ENCODE data around the gene CCSAP.

DNA sequence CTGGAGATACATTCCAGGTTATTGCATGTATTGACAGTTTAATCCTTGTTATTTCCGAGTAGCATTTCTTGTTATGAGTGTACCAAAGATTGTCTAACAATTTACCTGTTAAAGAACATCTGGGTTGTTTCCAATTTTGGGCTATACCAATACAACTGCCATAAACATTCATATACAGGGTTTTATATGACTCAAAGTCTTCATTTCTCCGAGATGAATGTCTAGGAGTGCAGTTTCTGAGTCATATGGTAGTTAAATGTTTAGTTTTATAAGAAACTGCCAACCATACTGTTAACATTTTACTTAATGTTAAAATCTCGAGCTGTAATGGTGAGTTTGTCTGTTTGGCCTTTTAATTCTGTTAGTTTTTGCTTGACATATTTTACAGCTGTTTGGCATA is 61.9 kb downstream of the CCSAP start:
- TF ChIP-seq, protein P1, sequence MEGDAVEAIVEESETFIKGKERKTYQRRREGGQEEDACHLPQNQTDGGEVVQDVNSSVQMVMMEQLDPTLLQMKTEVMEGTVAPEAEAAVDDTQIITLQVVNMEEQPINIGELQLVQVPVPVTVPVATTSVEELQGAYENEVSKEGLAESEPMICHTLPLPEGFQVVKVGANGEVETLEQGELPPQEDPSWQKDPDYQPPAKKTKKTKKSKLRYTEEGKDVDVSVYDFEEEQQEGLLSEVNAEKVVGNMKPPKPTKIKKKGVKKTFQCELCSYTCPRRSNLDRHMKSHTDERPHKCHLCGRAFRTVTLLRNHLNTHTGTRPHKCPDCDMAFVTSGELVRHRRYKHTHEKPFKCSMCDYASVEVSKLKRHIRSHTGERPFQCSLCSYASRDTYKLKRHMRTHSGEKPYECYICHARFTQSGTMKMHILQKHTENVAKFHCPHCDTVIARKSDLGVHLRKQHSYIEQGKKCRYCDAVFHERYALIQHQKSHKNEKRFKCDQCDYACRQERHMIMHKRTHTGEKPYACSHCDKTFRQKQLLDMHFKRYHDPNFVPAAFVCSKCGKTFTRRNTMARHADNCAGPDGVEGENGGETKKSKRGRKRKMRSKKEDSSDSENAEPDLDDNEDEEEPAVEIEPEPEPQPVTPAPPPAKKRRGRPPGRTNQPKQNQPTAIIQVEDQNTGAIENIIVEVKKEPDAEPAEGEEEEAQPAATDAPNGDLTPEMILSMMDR (conservative IDR thresholded peaks at IDR 0.05; ENCODE audit: low read depth, low read length), result no peak
- TF ChIP-seq CEBPB (IDR thresholded peaks at IDR 0.05; ENCODE audit: low read depth, low read length) (no peak), FOS (IDR thresholded peaks at IDR 0.05; ENCODE audit: low read depth, low read length) (no peak), RAD21 (IDR thresholded peaks at IDR 0.05; ENCODE audit: low read length) (no peak), POLR2A (IDR thresholded peaks at IDR 0.05; ENCODE audit: low read depth, low read length) (no peak), MAZ (IDR thresholded peaks at IDR 0.05; ENCODE audit: borderline replicate concordance, low read depth, low read length) (no peak), RCOR1 (IDR thresholded peaks at IDR 0.05; ENCODE audit: insufficient replicate concordance, low read length) (no peak)

Data from IMR-90 (cell line).